GM08714 (cell line): ENCODE data around the gene UQCC5.
A peak's percentile ranks its signal among the peaks of the same experiment; 100 is the strongest.

Experiments used
- H3K4me3 ChIP-seq: fragments of 200-500 bp; sonication (Bioruptor generic); 2 replicates; pipeline ENCODE4 v1.5.1; 2014; ENCODE audit warnings: mild to moderate bottlenecking, low read length, inconsistent platforms
- ZNF274 ChIP-seq: IDR thresholded peaks from 2 replicates; pipeline ENCODE4 v1.6.1; 2012; ENCODE audit warnings: mild to moderate bottlenecking, low read depth, low read length

Gene UQCC5, protein sequence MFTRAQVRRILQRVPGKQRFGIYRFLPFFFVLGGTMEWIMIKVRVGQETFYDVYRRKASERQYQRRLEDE

GRCh38 chr3:52536369-52537164 is at the start of gene UQCC5:
Gene UQCC5 (plus strand): TSS chr3:52536605. CDS start chr3:52536756, 151 bp downstream.
- no peak for TF ChIP-seq ZNF274

GRCh38 chr3:52487050-52487787 is 49.2 kb upstream of the UQCC5 start:
- no peak for TF ChIP-seq ZNF274
- no peak overlapping the region for H3K4me3 ChIP-seq

More at GRCh38 chr3:52536369-52537164, at the start of gene UQCC5:
- peak within 1 kb of the TSS; percentile 76 for H3K4me3 ChIP-seq

DNA sequence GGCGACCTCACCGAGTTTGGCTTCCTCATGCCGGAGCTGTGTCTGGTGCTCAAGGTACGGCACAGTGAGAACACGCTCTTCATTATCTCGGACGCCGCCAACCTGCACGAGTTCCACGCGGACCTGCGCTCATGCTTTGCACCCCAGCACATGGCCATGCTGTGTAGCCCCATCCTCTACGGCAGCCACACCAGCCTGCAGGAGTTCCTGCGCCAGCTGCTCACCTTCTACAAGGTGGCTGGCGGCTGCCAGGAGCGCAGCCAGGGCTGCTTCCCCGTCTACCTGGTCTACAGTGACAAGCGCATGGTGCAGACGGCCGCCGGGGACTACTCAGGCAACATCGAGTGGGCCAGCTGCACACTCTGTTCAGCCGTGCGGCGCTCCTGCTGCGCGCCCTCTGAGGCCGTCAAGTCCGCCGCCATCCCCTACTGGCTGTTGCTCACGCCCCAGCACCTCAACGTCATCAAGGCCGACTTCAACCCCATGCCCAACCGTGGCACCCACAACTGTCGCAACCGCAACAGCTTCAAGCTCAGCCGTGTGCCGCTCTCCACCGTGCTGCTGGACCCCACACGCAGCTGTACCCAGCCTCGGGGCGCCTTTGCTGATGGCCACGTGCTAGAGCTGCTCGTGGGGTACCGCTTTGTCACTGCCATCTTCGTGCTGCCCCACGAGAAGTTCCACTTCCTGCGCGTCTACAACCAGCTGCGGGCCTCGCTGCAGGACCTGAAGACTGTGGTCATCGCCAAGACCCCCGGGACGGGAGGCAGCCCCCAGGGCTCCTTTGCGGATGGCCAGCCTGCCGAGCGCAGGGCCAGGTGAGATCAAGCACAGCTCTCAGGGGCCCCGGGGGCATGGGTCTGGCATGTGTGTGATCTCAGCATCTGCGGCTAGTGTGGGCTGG is 48.4 kb upstream of the UQCC5 start:
- no peak for TF ChIP-seq ZNF274

DNA sequence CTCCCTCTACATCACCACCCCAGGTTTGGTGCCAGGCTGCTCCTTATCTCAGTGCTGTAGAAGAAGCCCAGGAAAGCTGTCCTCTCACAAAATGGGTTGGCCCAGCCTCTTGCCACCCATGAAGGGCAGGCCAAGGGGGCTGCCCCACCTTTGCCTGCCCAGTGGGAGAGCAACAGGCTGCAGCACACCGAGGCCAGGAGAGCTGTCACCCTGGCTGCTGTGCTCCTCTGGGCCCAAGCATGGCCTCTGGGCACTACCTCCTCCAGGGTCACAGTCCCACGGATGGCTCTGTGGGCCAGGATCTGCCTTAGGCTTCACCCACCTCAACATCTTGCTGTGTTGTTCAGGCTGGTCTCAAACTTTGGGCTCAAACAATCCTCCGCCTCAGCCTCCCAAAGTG is 47.7 kb upstream of the UQCC5 start:
- no peak overlapping the region for H3K4me3 ChIP-seq
- TF ChIP-seq ZNF274: no peak

More for the DNA sequence above, 48.4 kb upstream of the UQCC5 start:
- no peak overlapping the region for H3K4me3 ChIP-seq

DNA sequence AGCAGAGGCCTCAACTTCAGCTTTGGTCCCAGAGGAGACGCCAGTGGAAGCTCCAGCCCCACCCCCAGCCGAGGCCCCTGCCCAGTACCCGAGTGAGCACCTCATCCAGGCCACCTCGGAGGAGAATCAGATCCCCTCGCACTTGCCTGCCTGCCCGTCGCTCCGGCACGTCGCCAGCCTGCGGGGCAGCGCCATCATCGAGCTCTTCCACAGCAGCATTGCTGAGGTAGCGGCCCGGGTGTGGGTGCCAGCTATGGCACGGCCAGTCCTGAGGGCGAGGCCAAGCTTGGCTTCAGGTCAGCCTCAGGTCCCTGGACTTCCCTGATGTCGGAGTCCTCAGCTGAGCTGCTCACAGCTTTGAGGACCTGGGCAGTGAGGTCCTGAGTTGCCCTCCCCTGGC is 47.0 kb upstream of the UQCC5 start:
- no peak for TF ChIP-seq ZNF274
- no peak overlapping the region for H3K4me3 ChIP-seq

GRCh38 chr3:52490035-52490938 is 46.1 kb upstream of the UQCC5 start:
- TF ChIP-seq ZNF274: no peak
- H3K4me3 ChIP-seq: no peak overlapping the region

DNA sequence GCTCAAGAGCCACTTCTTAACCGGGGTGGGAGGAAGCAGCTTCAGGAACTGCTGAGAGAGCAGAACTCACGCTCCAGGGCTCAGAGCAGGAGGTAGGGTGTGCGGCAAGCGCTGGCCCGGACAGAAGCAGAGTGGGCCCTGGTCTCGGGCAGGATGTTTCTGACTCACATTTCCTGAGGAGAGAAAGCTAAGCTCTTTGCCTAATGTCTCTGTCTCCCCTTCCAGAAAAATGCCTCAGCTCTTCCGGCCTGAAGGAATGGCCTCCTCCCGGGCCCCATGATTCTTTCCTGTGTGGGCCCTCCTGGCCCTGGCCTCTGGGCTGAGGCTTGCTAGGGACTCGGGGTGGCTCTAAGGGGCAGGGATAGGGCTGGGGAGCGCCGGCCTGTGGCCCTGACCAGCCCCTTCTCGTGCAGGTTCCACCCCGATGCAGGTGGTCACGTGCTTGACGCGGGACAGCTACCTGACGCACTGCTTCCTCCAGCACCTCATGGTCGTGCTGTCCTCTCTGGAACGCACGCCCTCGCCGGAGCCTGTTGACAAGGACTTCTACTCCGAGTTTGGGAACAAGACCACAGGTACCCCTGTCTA is 45.4 kb upstream of the UQCC5 start:
- H3K4me3 ChIP-seq: no peak overlapping the region
- no peak for TF ChIP-seq ZNF274

- no peak for TF ChIP-seq ZNF274
Measured at GRCh38 chr3:52492059-52492458, 44.3 kb upstream of the UQCC5 start.

GRCh38 chr3:52493232-52494017 is 43.0 kb upstream of the UQCC5 start:
- H3K4me3 ChIP-seq: no peak overlapping the region
- no peak for TF ChIP-seq ZNF274

More at GRCh38 chr3:52492059-52492458, 44.3 kb upstream of the UQCC5 start:
- no peak overlapping the region for H3K4me3 ChIP-seq

GRCh38 chr3:52494445-52494844 is 42.0 kb upstream of the UQCC5 start:
- no peak overlapping the region for H3K4me3 ChIP-seq
- no peak for TF ChIP-seq ZNF274

DNA sequence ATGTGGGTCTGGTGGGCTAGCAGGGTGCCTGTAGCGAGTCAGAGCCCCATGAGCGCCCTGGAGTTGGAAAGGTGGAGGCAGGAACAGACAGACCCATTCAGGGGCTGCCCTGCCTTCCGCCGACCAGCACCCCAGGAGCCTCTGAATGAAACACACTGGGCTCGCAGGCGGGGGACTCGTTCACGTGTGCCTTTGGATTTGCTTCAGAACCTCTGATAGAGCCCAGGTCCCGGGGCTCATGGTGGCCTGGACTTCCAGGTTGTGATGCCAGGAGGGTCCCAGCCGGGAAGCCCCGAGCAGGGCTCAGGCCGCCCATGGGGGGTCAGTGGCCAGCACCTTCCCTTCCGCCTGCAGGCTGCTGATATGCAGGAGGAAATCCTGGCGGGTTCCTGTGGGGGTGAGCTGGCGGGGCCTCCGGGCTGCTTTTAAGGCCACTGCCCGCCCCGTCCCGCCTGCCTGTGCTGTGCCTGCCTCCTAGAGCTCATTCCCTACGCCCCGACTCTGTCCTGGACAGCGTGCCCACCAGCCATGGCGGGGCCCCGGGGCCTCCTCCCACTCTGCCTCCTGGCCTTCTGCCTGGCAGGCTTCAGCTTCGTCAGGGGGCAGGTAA is 41.4 kb upstream of the UQCC5 start, which contains the start of gene STAB1:
Gene STAB1 (plus strand): TSS at position 453 of the 610 bp plus-strand sequence. CDS start 76 bp downstream, at position 529.
- no peak for TF ChIP-seq ZNF274
- no peak within 1 kb of the TSS for H3K4me3 ChIP-seq
